HL-60 (cell line): ENCODE data around the gene PUM1.

Experiments
- CTCF ChIP-seq: IDR thresholded peaks from one replicate; pipeline ENCODE4 v1.5.1; 2011; ENCODE audit warnings: low read length, control low read depth, inconsistent platforms; ENCODE audit not compliant: insufficient read depth
- GABPA ChIP-seq: IDR thresholded peaks from 2 replicates; pipeline ENCODE4 v1.6.1; 2012; ENCODE audit warnings: low read depth
- POLR2AphosphoS5 ChIP-seq: IDR thresholded peaks from 2 replicates; pipeline ENCODE4 v1.6.1; 2012; ENCODE audit warnings: low read depth
- REST ChIP-seq: IDR thresholded peaks from 2 replicates; pipeline ENCODE4 v1.6.1; 2012; ENCODE audit warnings: low read depth; ENCODE audit not compliant: insufficient replicate concordance

DNA sequence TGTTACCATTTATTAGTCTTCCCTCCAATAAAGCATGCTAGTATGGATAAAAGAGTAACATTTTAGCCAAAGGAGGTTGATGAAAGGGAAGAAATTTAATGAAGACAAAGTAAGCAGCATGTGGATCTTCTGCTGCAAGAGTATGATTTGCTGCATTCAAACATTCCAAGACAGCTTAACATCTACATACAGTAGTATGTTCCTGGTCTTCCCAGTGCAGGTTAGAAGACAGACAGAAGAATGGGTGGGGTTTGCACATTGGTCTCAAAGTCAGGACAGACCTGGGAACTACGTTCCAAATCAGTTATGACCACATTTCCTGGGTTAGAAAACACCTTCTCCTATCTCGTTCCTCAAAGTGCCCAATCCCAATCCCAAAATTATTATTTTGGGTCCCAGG, 43.3 kb downstream of the PUM1 start:
- TF ChIP-seq CTCF (no peak), POLR2AphosphoS5 (no peak), REST (no peak), GABPA (no peak)
